H1 (cell line): ENCODE measurements around the gene METRN. TPM values are rescaled to one million over a fixed set of nuclear protein-coding genes. Genes with fewer than 3 reads are reported as not detected.
A peak's percentile ranks its signal among the peaks of the same experiment; 100 is the strongest.

ENCODE experiments used
- CTCF ChIA-PET: fragments of 300-600 bp; sonication (Branson Sonifier 250); formaldehyde crosslinking; loops from one replicate; lab custom pipeline; 2021; ENCODE audit not compliant: partially characterized antibody; lab: Charles Lee
- POLR2A ChIA-PET: fragments of 300-600 bp; sonication (Branson Sonifier 250); formaldehyde crosslinking; loops from one replicate; lab custom pipeline; 2021; ENCODE audit warnings: inconsistent platforms; ENCODE audit not compliant: partially characterized antibody; lab: Charles Lee
- DNase-seq, 2 experiments: peaks; one replicate each; pipeline versions ENCODE4 v3.0.0 to v3.0.0-alpha.2; 2010 to 2022; ENCODE audit warnings: low spot score in 2 of 2, low read depth in 1 of 2, mixed read lengths in 1 of 2
- FAIRE-seq: peaks from 2 replicates; lab custom pipeline; 2011; peaks lifted over from hg19 to GRCh38; lab: Jason Lieb, UNC
- H2AFZ ChIP-seq: 2 replicates; pipeline ENCODE4 v1.8.1; 2012; ENCODE audit warnings: low read length, inconsistent platforms
- H2AK5ac ChIP-seq: 2 replicates; pipeline ENCODE4 v1.6.1; 2013; ENCODE audit warnings: low read depth, low read length
- H2BK120ac ChIP-seq: replicated peaks from 2 replicates; pipeline ENCODE3; 2013; ENCODE audit warnings: low read depth, low read length, inconsistent platforms
- H2BK12ac ChIP-seq: 2 replicates; pipeline ENCODE4 v1.6.1; 2013; ENCODE audit warnings: low read depth, low read length
- H2BK15ac ChIP-seq: 2 replicates; pipeline ENCODE4 v1.6.1; 2013; ENCODE audit warnings: low read length
- H2BK20ac ChIP-seq: 2 replicates; pipeline ENCODE4 v1.6.1; 2013; ENCODE audit warnings: low read length
- H2BK5ac ChIP-seq: 2 replicates; pipeline ENCODE4 v1.6.1; 2013; ENCODE audit warnings: low read depth, low read length
- H3K14ac ChIP-seq: 2 replicates; pipeline ENCODE4 v1.6.1; 2013; ENCODE audit warnings: inconsistent platforms; ENCODE audit not compliant: insufficient read length
- H3K18ac ChIP-seq: 2 replicates; pipeline ENCODE4 v1.6.1; 2013; ENCODE audit warnings: low read length; ENCODE audit errors: extremely low read depth
- H3K23ac ChIP-seq: 2 replicates; pipeline ENCODE4 v1.6.1; 2013; ENCODE audit warnings: inconsistent platforms; ENCODE audit not compliant: insufficient read length
- H3K23me2 ChIP-seq: 2 replicates; pipeline ENCODE4 v1.6.1; 2013; ENCODE audit warnings: low read depth, low read length
- H3K27ac ChIP-seq: 2 replicates; pipeline ENCODE4 v1.6.1; 2011; ENCODE audit warnings: low read depth, low read length, inconsistent platforms
- H3K27me3 ChIP-seq, 4 experiments: replicated peaks in 1 of 4; 1 replicate in 1 of 4; 2 replicates in 3 of 4; pipeline versions ENCODE4 v1.6.1 to v1.8.1; 2011 to 2013; ENCODE audit warnings: low read length in 3 of 4, mild to moderate bottlenecking in 3 of 4, inconsistent platforms in 2 of 4, mixed read lengths in 2 of 4, moderate library complexity in 1 of 4; ENCODE audit not compliant: control insufficient read depth in 3 of 4, insufficient read depth in 3 of 4; ENCODE audit errors: extremely low read depth in 1 of 4
- H3K36me3 ChIP-seq, 4 experiments: 2 replicates each; pipeline versions ENCODE4 v1.6.1 to v1.8.1; 2011 to 2013; ENCODE audit warnings: mild to moderate bottlenecking in 4 of 4, low read length in 3 of 4, moderate library complexity in 2 of 4, control low read depth in 1 of 4, inconsistent platforms in 1 of 4; ENCODE audit not compliant: insufficient read depth in 4 of 4, control insufficient read depth in 2 of 4
- H3K4ac ChIP-seq: replicated peaks from 2 replicates; pipeline ENCODE3; 2013; ENCODE audit warnings: low read length, low read depth, mixed read lengths, inconsistent platforms; ENCODE audit not compliant: insufficient read length
- H3K4me1 ChIP-seq, 4 experiments: replicated peaks in 1 of 4; 1 replicate in 1 of 4; 2 replicates in 3 of 4; pipeline versions ENCODE4 v1.6.1 to v1.8.1; 2011 to 2013; ENCODE audit warnings: low read length in 3 of 4, inconsistent platforms in 2 of 4, mixed read lengths in 1 of 4; ENCODE audit not compliant: insufficient read depth in 4 of 4, control insufficient read depth in 3 of 4
- H3K4me2 ChIP-seq, 2 experiments: 2 replicates each; pipeline versions ENCODE4 v1.6.1 to v1.8.1; 2011 to 2013; ENCODE audit warnings: low read depth in 2 of 2, low read length in 2 of 2, control low read depth in 1 of 2, inconsistent platforms in 1 of 2, mild to moderate bottlenecking in 1 of 2; ENCODE audit not compliant: insufficient read depth in 1 of 2
- H3K4me3 ChIP-seq, 4 experiments: fragments of 200-600, 300-600 bp in 1 of 4; sonication (generic), shearing (Covaris generic), sonication (Bioruptor Twin) in 1 of 4; 2 replicates each; pipeline versions ENCODE4 v1.5.1 to v1.8.1; 2011 to 2016; ENCODE audit warnings: low read length in 4 of 4, low read depth in 3 of 4, control low read depth in 2 of 4, inconsistent platforms in 2 of 4, mild to moderate bottlenecking in 2 of 4, mixed read lengths in 1 of 4, moderate library complexity in 1 of 4; ENCODE audit not compliant: insufficient read depth in 2 of 4; ENCODE audit errors: extremely low read depth in 1 of 4
- H3K56ac ChIP-seq: replicated peaks from 2 replicates; pipeline ENCODE3; 2013; ENCODE audit warnings: low read depth, mild to moderate bottlenecking, mixed read lengths, low read length, inconsistent platforms; ENCODE audit not compliant: insufficient read length
- H3K79me1 ChIP-seq: 2 replicates; pipeline ENCODE4 v1.6.1; 2013; ENCODE audit warnings: low read depth, low read length, control low read depth
- H3K79me2 ChIP-seq, 2 experiments: 2 replicates each; pipeline versions ENCODE4 v1.6.1 to v1.8.1; 2012 to 2013; ENCODE audit warnings: low read length in 2 of 2, mild to moderate bottlenecking in 2 of 2, inconsistent platforms in 1 of 2; ENCODE audit not compliant: insufficient read depth in 2 of 2, control insufficient read depth in 1 of 2
- H3K9ac ChIP-seq, 4 experiments: replicated peaks in 1 of 4; 1 replicate in 1 of 4; 2 replicates in 3 of 4; pipeline versions ENCODE4 v1.6.1 to v1.8.1; 2011 to 2013; ENCODE audit warnings: low read depth in 3 of 4, low read length in 3 of 4, control low read depth in 2 of 4, mild to moderate bottlenecking in 2 of 4, moderate library complexity in 2 of 4, inconsistent platforms in 1 of 4; ENCODE audit errors: extremely low read depth in 1 of 4
- H3K9me3 ChIP-seq, 2 experiments: 2 replicates each; pipeline versions ENCODE4 v1.6.1 to v1.8.1; 2012 to 2013; ENCODE audit warnings: mild to moderate bottlenecking in 2 of 2, moderate library complexity in 2 of 2, control low read depth in 1 of 2, inconsistent platforms in 1 of 2, low read depth in 1 of 2, low read length in 1 of 2, mixed read lengths in 1 of 2; ENCODE audit not compliant: insufficient read depth in 2 of 2
- H4K20me1 ChIP-seq, 2 experiments: replicated peaks in 1 of 2; 2 replicates each; pipeline versions ENCODE3 to v1.8.1; 2011 to 2013; ENCODE audit warnings: inconsistent platforms in 2 of 2, low read length in 2 of 2, mild to moderate bottlenecking in 1 of 2; ENCODE audit not compliant: insufficient read depth in 2 of 2, control insufficient read depth in 1 of 2
- H4K5ac ChIP-seq: 2 replicates; pipeline ENCODE4 v1.6.1; 2013; ENCODE audit warnings: low read length, low read depth, mixed read lengths, inconsistent platforms; ENCODE audit not compliant: insufficient read length
- H4K8ac ChIP-seq: 2 replicates; pipeline ENCODE4 v1.8.0; 2013; ENCODE audit warnings: mild to moderate bottlenecking, moderate library complexity, low read length, inconsistent platforms; ENCODE audit not compliant: insufficient read depth; ENCODE audit errors: extremely low read depth
- H4K91ac ChIP-seq: replicated peaks from 2 replicates; pipeline ENCODE3; 2013; ENCODE audit warnings: low read length, mixed read lengths, inconsistent platforms; ENCODE audit not compliant: insufficient read length
- CHD2 ChIP-seq: IDR thresholded peaks from 2 replicates; pipeline ENCODE4 v1.6.1; 2012; ENCODE audit warnings: low read length, improper control_type of control experiment
- CTCF ChIP-seq, 3 experiments: IDR thresholded peaks; 1 replicate in 2 of 3; 2 replicates in 1 of 3; pipeline versions ENCODE4 v1.5.1 to v1.6.1; 2011; ENCODE audit warnings: low read length in 3 of 3, mild to moderate bottlenecking in 3 of 3, inconsistent platforms in 2 of 3, low read depth in 1 of 3, moderate library complexity in 1 of 3; ENCODE audit not compliant: insufficient read depth in 1 of 3; ENCODE audit errors: control extremely low read depth in 1 of 3
- EGR1 ChIP-seq: IDR thresholded peaks from 2 replicates; pipeline ENCODE4 v1.6.1; 2011; ENCODE audit warnings: low read depth, low read length, borderline replicate concordance
- GABPA ChIP-seq: IDR thresholded peaks from 2 replicates; pipeline ENCODE4 v1.6.1; 2011; ENCODE audit warnings: mild to moderate bottlenecking, low read length, moderate library complexity, borderline replicate concordance; ENCODE audit not compliant: insufficient read depth
- GTF2F1 ChIP-seq: IDR thresholded peaks from 2 replicates; pipeline ENCODE4 v1.6.1; 2012; ENCODE audit warnings: low read depth, low read length, improper control_type of control experiment, borderline replicate concordance
- HDAC2 ChIP-seq, 2 experiments: fragments of 300-600 bp in 1 of 2; sonication (generic) in 1 of 2; IDR thresholded peaks; 2 replicates each; pipeline ENCODE4 v1.6.1; 2011 to 2012; ENCODE audit warnings: low read depth in 2 of 2, low read length in 2 of 2, mild to moderate bottlenecking in 2 of 2, moderate library complexity in 2 of 2, borderline replicate concordance in 1 of 2, inconsistent platforms in 1 of 2
- RNF2 ChIP-seq: fragments of 200-900, 300-1000 bp; sonication (generic); IDR thresholded peaks from 2 replicates; pipeline ENCODE4 v1.7.1; 2016; ENCODE audit warnings: borderline replicate concordance, low read depth, mild to moderate bottlenecking, antibody characterized with exemption, low read length; ENCODE audit not compliant: poor library complexity, severe bottlenecking; ENCODE audit errors: missing control alignments
- SP2 ChIP-seq: IDR thresholded peaks from 2 replicates; pipeline ENCODE4 v1.6.1; 2012; ENCODE audit warnings: mild to moderate bottlenecking, low read length, inconsistent platforms
- SRF ChIP-seq: IDR thresholded peaks from 2 replicates; pipeline ENCODE4 v1.6.1; 2011; ENCODE audit warnings: mild to moderate bottlenecking, low read depth, low read length, moderate library complexity
- TCF12 ChIP-seq: IDR thresholded peaks from 2 replicates; pipeline ENCODE4 v1.6.1; 2011; ENCODE audit warnings: low read depth, mild to moderate bottlenecking, low read length
- WGBS, 2 experiments: shearing (Covaris generic) in 1 of 2; methylation state at CpG; one replicate each; pipeline versions ENCODE4 v1.1.6 to v1.1.7; 2013 to 2015; ENCODE audit warnings: low lambda C conversion rate in 2 of 2, mixed read lengths in 2 of 2, inconsistent platforms in 1 of 2, low coverage in 1 of 2, missing lambda C conversion rate in 1 of 2; ENCODE audit not compliant: insufficient replicate concordance in 2 of 2, insufficient coverage in 1 of 2, insufficient read length in 1 of 2; ENCODE audit errors: extremely low coverage in 1 of 2, missing lambda C conversion rate in 1 of 2; 5-methylcytosine and 5-hydroxymethylcytosine counted together
- polyA plus RNA-seq, 7 experiments: library from polyadenylated mRNA; depleted of rRNA in 3 of 7; stranded (reverse) in 5 of 7; unstranded in 2 of 7; fragments of >200 nt in 5 of 7; fragments of 200-250 nt in 2 of 7; gene quantifications; 1 replicate in 5 of 7; 2 replicates in 1 of 7; 4 replicates in 1 of 7; pipeline versions ENCODE4 v1.2.1 to v1.2.3, GENCODE V29; 2011 to 2013; ENCODE audit warnings: missing spikeins in 2 of 7, mixed read lengths in 2 of 7
- total RNA-seq: library from RNA; stranded (reverse); fragmentation: NEBNext Ultra II Directional; extraction: Animal tissue kit (Norgen Biotek cat#: 25700); gene quantifications from 2 replicates; pipeline ENCODE4 v1.2.1, GENCODE V29; 2021

Gene METRN
- total and polyA plus RNA-seq, 2 of the 8 experiments (the other 6 are each of a cell fraction or from before 2014, with no cell fraction given), result 18.7 to 25.8 TPM

GRCh38 chr16:745739-746138 lies 30.8 kb downstream of the METRN start:
- Histone ChIP-seq H2AK5ac (no peak overlapping the region), H3K79me2 (no peaks in the 10 kb centered on the region), H3K4me1 (peaks cover 0 to 3% (median 1%) of the 10 kb centered on the region in 4 experiments; a peak in 2 of 7 replicates), H3K23ac (no peak overlapping the region), H2AFZ (no peak overlapping the region), H3K27ac (no peak overlapping the region), H2BK12ac (no peak overlapping the region), H3K14ac (no peak overlapping the region), H3K56ac (no peak overlapping the region), H4K8ac (peak overlapping the region; percentile 86; the same call in 1 of the 2 replicates), H3K4me3 (no peak overlapping the region), H4K5ac (no peak overlapping the region), H3K9ac (no peak overlapping the region), H4K20me1 (no peaks in the 10 kb centered on the region), H2BK5ac (no peak overlapping the region), H3K36me3 (no peaks in the 10 kb centered on the region), H3K4ac (no peak overlapping the region), H2BK15ac (no peak overlapping the region), H4K91ac (peak overlapping the region; percentile 42), H3K79me1 (no peaks in the 10 kb centered on the region), H3K27me3 (no peaks in the 10 kb centered on the region), H3K9me3 (no peaks in the 10 kb centered on the region), H3K18ac (no peak overlapping the region), H3K23me2 (no peaks in the 10 kb centered on the region; the same call in 1 of the 2 replicates), H2BK20ac (no peak overlapping the region), H3K4me2 (0 out of 4 replicates have a peak overlapping the region, but pooled peaks of 1 of the 2 experiments have one; percentile 9), H2BK120ac (no peak overlapping the region)
- FAIRE-seq (no peak), DNase-seq (peak in 1 of 2 experiments; percentile 85)
- CTCF ChIA-PET, result interaction anchor here (0.6 to 35.8 kb wide), 11 partner anchors 9 to 132 kb away, joined by 3 to 977 read pairs (median 10); partner anchors contain the start of genes ANTKMT, CCDC78, CHTF18 and FBXL16
- POLR2A ChIA-PET, result interaction anchor here (0.6 to 1.6 kb wide), 6 partner anchors 9 to 61 kb away, joined by 3 to 6 read pairs (median 3); no protein-coding TSS in a partner anchor
- WGBS, 2 experiments, result 4% methylated on average over 12 of the region's 14 CpGs; no CpG with 5 or more reads in 1 of the 2 experiments
- TF ChIP-seq TCF12, result 0 out of 2 replicates have a peak, but pooled peaks have one; percentile 30
- peak; percentile 61; the same call in 1 of the 2 replicates for TF ChIP-seq GABPA
- peak; percentile 61 to 87 (median 78) for TF ChIP-seq CTCF (IDR thresholded peaks at IDR 0.05; ENCODE audit: control extremely low read depth in 1 of 3, insufficient read depth in 1 of 3, low read depth in 1 of 3, low read length in 3 of 3)
- TF ChIP-seq SRF, result no peak
- TF ChIP-seq RNF2, result no peak
- TF ChIP-seq CHD2, result 0 out of 2 replicates have a peak, but pooled peaks have one; percentile 30
- 0 out of 2 replicates have a peak, but pooled peaks have one; percentile 2 for TF ChIP-seq EGR1
- TF ChIP-seq GTF2F1, result no peak
- no peak for TF ChIP-seq SP2
- no peak for TF ChIP-seq HDAC2 (IDR thresholded peaks at IDR 0.05; ENCODE audit: borderline replicate concordance in 1 of 2, low read depth in 2 of 2, low read length in 2 of 2)
